GM21737 (cell line): ENCODE measurements around the gene TRIP12.
"Not testable (repeated sequence)": the region's sequence is repeated elsewhere in the genome, so short reads cannot be mapped to it uniquely, and the experiment has no call there.

Experiments
- ATAC-seq: cut with Tn5 transposase; IDR thresholded peaks from one replicate; pipeline ENCODE4 v1.9.1; 2021; ENCODE audit warnings: mild to moderate bottlenecking, moderate library complexity; ENCODE audit not compliant: unreplicated experiment

TRIP12 gene

GRCh38 chr2:229879191-229879950, 42.4 kb downstream of the TRIP12 start:
- ATAC-seq: no peak

- no peak for ATAC-seq
Measured at GRCh38 chr2:229875549-229875948, 46.3 kb downstream of the TRIP12 start.

- no peak for ATAC-seq
Measured at GRCh38 chr2:229874647-229875046, 47.2 kb downstream of the TRIP12 start.

- peak; percentile 87 for ATAC-seq
Measured at GRCh38 chr2:229873123-229873581, 48.7 kb downstream of the TRIP12 start.

GRCh38 chr2:229870903-229871656, 50.7 kb downstream of the TRIP12 start:
- no peak for ATAC-seq

- ATAC-seq: no peak
Measured at GRCh38 chr2:229869226-229869625, 52.6 kb downstream of the TRIP12 start.

- ATAC-seq: no peak
Measured at GRCh38 chr2:229868794-229869193, 53.0 kb downstream of the TRIP12 start.

GRCh38 chr2:229865033-229865432, 56.8 kb downstream of the TRIP12 start:
- no peak for ATAC-seq

GRCh38 chr2:229861431-229861830, 60.4 kb downstream of the TRIP12 start:
- no peak for ATAC-seq

- no peak for ATAC-seq
Measured at GRCh38 chr2:229860334-229860733, 61.5 kb downstream of the TRIP12 start.

- ATAC-seq: no peak
Measured at GRCh38 chr2:229858351-229858750, 63.5 kb downstream of the TRIP12 start.

GRCh38 chr2:229857634-229858033, 64.2 kb downstream of the TRIP12 start:
- no peak for ATAC-seq

- ATAC-seq: peak; percentile 75
Measured at GRCh38 chr2:229856413-229856812, 65.4 kb downstream of the TRIP12 start.

GRCh38 chr2:229855116-229855515, 66.7 kb downstream of the TRIP12 start:
- ATAC-seq: no peak

- ATAC-seq: peak; percentile 89
Measured at GRCh38 chr2:229852565-229852964, 69.2 kb downstream of the TRIP12 start.

GRCh38 chr2:229851870-229852269, 69.9 kb downstream of the TRIP12 start:
- no peak for ATAC-seq

GRCh38 chr2:229850355-229851275, 71.2 kb downstream of the TRIP12 start:
- ATAC-seq: not testable (repeated sequence)

- ATAC-seq: no peak
Measured at GRCh38 chr2:229849073-229849472, 72.7 kb downstream of the TRIP12 start.

- no peak for ATAC-seq
Measured at GRCh38 chr2:229843613-229844012, 78.2 kb downstream of the TRIP12 start.

- ATAC-seq: no peak
Measured at GRCh38 chr2:229838729-229839128, 83.1 kb downstream of the TRIP12 start.

- no peak for ATAC-seq
Measured at GRCh38 chr2:229836847-229837246, 85.0 kb downstream of the TRIP12 start.
